Thyroid gland (tissue), 4 donors: ENCODE results near the gene C2CD4D. TPM values are rescaled to one million over a fixed set of nuclear protein-coding genes. Genes with fewer than 3 reads are reported as not detected.

ENCODE experiments used
- DNase-seq, 2 donors: peaks; one replicate each; pipeline ENCODE4 v3.0.0-alpha.2; 2019
- H3K27ac ChIP-seq, 3 donors: fragments of 200-600 bp; sonication (generic); 1 replicate in 2 of 3; 2 replicates in 1 of 3; pipeline ENCODE4 v1.5.1; 2016 to 2019; ENCODE audit warnings: mild to moderate bottlenecking in 1 of 3, moderate library complexity in 1 of 3
- H3K27me3 ChIP-seq: fragments of 200-600 bp; sonication (generic); one replicate; pipeline ENCODE4 v1.5.1; 2019
- H3K36me3 ChIP-seq, 2 donors: fragments of 200-600 bp; sonication (generic); one replicate each; pipeline ENCODE4 v1.5.1; 2016 to 2019
- H3K4me1 ChIP-seq, 2 donors: fragments of 200-600 bp; sonication (generic); one replicate each; pipeline ENCODE4 v1.5.1; 2017 to 2019
- H3K4me3 ChIP-seq, 3 donors: fragments of 200-600 bp; sonication (generic); replicated peaks in 1 of 3; 1 replicate in 2 of 3; 2 replicates in 1 of 3; pipeline ENCODE4 v1.5.1; 2016; ENCODE audit warnings: mild to moderate bottlenecking in 1 of 3
- H3K9me3 ChIP-seq: fragments of 200-600 bp; sonication (generic); one replicate; pipeline ENCODE4 v1.5.1; 2017
- POLR2A ChIP-seq, 2 donors: fragments of 450-650 bp; IDR thresholded peaks; one replicate each; pipeline ENCODE4 v1.6.1; 2017; ENCODE audit warnings: antibody characterized with exemption in 2 of 2, mild to moderate bottlenecking in 2 of 2, moderate library complexity in 1 of 2
- WGBS, 2 donors: methylation state at CpG; one replicate each; pipeline ENCODE4 v1.1.5; 2017; 5-methylcytosine and 5-hydroxymethylcytosine counted together
- intact Hi-C: fragments of 100-400 bp; cut with DNase I; formaldehyde crosslinking; loops from one replicate; pipeline ENCODE4 v1.15.1; 2023
- total RNA-seq, 4 donors: library from RNA; depleted of rRNA; stranded (reverse); fragments of >200 nt; gene quantifications; one replicate each; pipeline ENCODE4 v1.2.3, GENCODE V29; 2016
- TF ChIP-seq, protein P1 (sequence below), 6 experiments: fragments of 200-600 bp in 3 of 6; fragments of 450-650 bp in 3 of 6; sonication (generic) in 3 of 6; IDR thresholded peaks; one replicate each; pipeline ENCODE4 v1.5.1; 2016 to 2019; ENCODE audit warnings: antibody characterized with exemption in 6 of 6, mild to moderate bottlenecking in 2 of 6, inconsistent platforms in 1 of 6, moderate library complexity in 1 of 6

Gene C2CD4D
- total RNA-seq, 4 donors from 2014 or later: 0.29 to 1.3 (median 0.33) TPM; not detected in 1

DNA sequence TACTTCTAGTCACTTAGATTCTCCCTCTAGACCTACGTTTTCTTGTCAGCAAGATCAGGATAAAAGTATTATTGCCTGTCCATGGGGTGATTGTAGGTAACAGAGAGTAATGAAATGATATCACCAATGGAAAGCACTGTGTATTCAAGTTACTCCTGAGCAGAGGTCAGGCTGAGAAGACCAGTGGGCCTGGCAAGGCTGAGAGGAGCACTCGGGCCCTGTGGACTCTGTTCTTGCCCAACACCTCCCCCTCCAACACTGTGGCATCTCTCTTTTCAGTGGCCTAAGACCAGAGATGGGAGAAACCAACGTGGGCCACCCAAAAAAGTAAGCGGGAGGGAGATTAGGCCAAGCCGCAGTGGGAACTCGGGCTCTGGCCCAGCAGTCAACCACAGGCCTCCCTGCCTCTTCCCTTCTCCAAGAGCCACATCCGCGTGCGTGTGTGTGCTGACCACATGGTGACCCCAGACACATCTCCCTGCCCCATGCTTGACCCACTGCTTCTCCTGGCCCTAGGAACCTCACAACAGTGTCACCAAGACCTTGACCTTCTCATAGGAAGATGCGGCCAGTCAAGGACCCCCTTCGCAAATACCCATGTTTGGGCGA, 20.3 kb downstream of the C2CD4D start:
- Histone ChIP-seq H3K27me3 (no peaks in the 10 kb centered on the region), H3K4me3 (no peak overlapping the region), H3K4me1 (peaks cover 0 to 8% of the 10 kb centered on the region in 2 donors), H3K27ac (no peak overlapping the region), H3K36me3 (peaks cover 6 to 24% of the 10 kb centered on the region in 2 donors), H3K9me3 (no peaks in the 10 kb centered on the region)
- no peak for DNase-seq
- intact Hi-C loops: no loop called here
- WGBS, 2 donors: 85 to 94% methylated on average over 12 of the region's 12 CpGs
- TF ChIP-seq, protein P1, sequence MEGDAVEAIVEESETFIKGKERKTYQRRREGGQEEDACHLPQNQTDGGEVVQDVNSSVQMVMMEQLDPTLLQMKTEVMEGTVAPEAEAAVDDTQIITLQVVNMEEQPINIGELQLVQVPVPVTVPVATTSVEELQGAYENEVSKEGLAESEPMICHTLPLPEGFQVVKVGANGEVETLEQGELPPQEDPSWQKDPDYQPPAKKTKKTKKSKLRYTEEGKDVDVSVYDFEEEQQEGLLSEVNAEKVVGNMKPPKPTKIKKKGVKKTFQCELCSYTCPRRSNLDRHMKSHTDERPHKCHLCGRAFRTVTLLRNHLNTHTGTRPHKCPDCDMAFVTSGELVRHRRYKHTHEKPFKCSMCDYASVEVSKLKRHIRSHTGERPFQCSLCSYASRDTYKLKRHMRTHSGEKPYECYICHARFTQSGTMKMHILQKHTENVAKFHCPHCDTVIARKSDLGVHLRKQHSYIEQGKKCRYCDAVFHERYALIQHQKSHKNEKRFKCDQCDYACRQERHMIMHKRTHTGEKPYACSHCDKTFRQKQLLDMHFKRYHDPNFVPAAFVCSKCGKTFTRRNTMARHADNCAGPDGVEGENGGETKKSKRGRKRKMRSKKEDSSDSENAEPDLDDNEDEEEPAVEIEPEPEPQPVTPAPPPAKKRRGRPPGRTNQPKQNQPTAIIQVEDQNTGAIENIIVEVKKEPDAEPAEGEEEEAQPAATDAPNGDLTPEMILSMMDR (IDR thresholded peaks at IDR 0.05): no peak
- no peak for TF ChIP-seq POLR2A (IDR thresholded peaks at IDR 0.05)

DNA sequence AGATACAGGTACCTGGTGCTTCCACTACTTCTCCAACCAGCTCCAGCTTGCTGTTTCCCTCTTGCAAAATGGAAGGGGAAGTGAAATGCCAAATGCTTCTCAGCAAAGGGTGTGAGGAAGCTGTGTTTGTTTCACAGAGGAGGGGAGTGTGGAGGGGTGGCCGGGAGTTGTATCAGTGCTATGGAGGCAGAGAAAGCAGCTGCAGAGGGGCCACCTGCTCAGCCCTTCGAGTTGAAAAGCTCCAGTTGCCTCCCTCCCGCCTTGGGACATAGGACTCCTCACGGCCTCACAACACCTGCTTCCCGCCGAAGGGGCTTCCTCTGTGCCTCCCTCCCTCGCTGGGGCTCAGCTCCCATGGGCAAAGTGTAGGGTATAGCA, 22.3 kb downstream of the C2CD4D start:
- H3K4me3 ChIP-seq: no peak overlapping the region
- DNase-seq: no peak
- H3K27me3 ChIP-seq: no peaks in the 10 kb centered on the region
- no peak overlapping the region for H3K27ac ChIP-seq
- TF ChIP-seq, protein P1 (IDR thresholded peaks at IDR 0.05): no peak
- TF ChIP-seq POLR2A (IDR thresholded peaks at IDR 0.05): no peak
- peaks cover 6 to 26% of the 10 kb centered on the region in 2 donors for H3K36me3 ChIP-seq
- 69 to 74% methylated on average over 7 of the region's 7 CpGs for WGBS, 2 donors
- intact Hi-C loops: no loop called here
- no peaks in the 10 kb centered on the region for H3K9me3 ChIP-seq
- peaks cover 0 to 8% of the 10 kb centered on the region in 2 donors for H3K4me1 ChIP-seq

DNA sequence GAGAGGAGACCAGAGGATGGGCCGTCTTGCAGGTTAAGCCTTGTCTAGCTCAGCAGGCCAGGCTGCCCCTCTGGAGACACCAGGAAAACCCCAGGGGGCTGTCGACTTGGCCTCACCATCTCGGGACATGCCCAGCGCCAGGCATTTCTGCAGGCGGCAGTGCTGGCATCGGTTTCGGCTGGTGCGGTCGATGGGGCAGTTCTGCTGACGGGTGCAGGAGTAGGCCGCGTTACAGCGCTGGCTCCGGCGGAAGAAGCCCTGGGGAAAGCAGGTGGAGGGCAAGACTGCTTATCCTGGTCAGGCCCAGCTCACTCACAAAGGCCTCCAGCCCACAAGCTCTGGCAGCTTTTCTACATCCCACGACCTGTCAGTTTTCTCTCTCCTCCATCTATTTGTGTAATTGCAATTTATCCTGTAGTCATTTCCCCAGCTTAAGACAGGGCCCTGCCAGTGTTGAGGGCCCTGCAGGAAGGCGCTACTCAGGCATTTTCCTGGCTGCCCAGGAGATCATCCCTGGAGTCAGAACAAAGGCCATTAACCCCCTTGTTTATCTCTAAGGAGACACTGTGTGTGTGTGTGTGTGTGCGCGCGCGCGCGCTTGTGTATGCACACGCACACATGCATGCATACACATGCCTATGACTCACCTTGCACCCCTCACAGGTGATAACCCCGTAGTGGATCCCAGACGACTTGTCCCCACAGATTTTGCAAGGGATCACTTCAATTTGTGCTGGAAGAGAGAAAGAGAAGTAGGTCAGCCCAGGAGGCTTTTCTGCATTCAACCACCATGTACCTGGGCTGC, 22.9 kb downstream of the C2CD4D start:
- no peak for TF ChIP-seq POLR2A (IDR thresholded peaks at IDR 0.05)
- TF ChIP-seq, protein P1 (IDR thresholded peaks at IDR 0.05): no peak
- Histone ChIP-seq H3K4me3 (no peak overlapping the region), H3K9me3 (no peaks in the 10 kb centered on the region), H3K27me3 (no peaks in the 10 kb centered on the region), H3K27ac (no peak overlapping the region), H3K4me1 (peaks cover 0 to 8% of the 10 kb centered on the region in 2 donors), H3K36me3 (peaks cover 6 to 26% of the 10 kb centered on the region in 2 donors)
- DNase-seq: no peak
- WGBS, 2 donors: 76 to 81% methylated on average over 16 to 24 of the region's 26 CpGs
- intact Hi-C loops: no loop called here

DNA sequence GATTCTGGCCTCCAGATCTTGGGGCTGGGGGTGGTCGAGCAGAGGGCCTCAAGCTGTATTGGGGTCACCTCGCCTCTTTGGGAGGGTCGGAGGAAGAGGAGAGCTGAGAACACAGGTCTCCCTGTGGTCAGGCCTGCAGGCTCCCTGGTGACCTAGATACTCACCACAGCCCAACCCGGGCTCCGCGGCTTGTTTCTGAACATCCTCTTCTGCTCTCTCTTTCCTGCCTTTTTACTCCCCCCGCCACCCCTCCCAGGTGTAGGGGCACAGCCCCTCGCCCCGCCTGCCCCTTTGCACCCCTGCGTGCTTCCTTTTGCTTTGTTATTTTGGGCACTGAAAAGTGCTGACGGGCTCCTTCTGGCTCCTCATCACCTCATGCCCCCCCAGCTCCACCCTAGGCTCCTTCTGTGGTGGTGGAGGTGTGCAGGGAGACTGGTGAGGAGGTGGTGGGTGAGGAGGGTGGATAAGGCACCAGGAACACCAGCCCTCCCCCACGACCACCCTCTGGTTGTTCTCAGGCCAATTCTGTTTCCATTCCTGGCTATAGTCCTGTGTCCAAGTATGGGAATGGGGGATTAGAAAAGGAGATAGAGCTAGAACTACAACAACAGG, 23.8 kb downstream of the C2CD4D start:
- 73 to 80% methylated on average over 12 of the region's 12 CpGs for WGBS, 2 donors
- no peak overlapping the region for H3K27ac ChIP-seq
- H3K36me3 ChIP-seq: peaks cover 6 to 26% of the 10 kb centered on the region in 2 donors
- H3K27me3 ChIP-seq: no peaks in the 10 kb centered on the region
- DNase-seq: no peak
- TF ChIP-seq, protein P1 (IDR thresholded peaks at IDR 0.05): no peak
- no peak for TF ChIP-seq POLR2A (IDR thresholded peaks at IDR 0.05)
- intact Hi-C loops: no loop called here
- H3K4me3 ChIP-seq: no peak overlapping the region
- peaks cover 0 to 1% of the 10 kb centered on the region in 2 donors for H3K4me1 ChIP-seq
- no peaks in the 10 kb centered on the region for H3K9me3 ChIP-seq
